ENCODE data around the gene FOXN3.
"Not testable (repeated sequence)": the region's sequence is repeated elsewhere in the genome, so short reads cannot be mapped to it uniquely, and the experiment has no call there.

FOXN3 gene

GRCh38 chr14:89209558-89209957, 207.5 kb downstream of the FOXN3 start:
- FAIRE-seq (no peak), DNase-seq (ENCODE audit: insufficient read length, low spot score) (no peak)

DNA sequence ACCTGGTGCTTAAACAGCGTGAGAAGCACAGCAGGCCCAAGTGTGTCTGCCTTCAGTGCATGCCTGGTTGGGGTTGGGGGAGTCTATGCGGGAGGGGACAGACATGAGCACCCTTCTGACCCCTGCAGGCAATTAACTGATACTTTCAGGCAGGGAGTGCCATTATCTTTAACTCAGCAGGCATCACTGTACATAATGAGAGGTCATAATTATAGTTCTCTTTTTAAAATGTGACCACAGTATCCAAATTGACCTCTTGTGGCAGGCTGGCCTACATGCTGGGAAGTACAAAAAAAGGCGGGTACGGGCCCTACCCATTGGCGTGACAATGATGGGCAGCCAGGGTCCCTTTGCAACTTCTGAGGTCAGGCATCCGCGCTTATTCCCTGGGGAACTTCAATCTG, 209.1 kb downstream of the FOXN3 start:
- no peak for FAIRE-seq
- DNase-seq (ENCODE audit: insufficient read length, low spot score): no peak

DNA sequence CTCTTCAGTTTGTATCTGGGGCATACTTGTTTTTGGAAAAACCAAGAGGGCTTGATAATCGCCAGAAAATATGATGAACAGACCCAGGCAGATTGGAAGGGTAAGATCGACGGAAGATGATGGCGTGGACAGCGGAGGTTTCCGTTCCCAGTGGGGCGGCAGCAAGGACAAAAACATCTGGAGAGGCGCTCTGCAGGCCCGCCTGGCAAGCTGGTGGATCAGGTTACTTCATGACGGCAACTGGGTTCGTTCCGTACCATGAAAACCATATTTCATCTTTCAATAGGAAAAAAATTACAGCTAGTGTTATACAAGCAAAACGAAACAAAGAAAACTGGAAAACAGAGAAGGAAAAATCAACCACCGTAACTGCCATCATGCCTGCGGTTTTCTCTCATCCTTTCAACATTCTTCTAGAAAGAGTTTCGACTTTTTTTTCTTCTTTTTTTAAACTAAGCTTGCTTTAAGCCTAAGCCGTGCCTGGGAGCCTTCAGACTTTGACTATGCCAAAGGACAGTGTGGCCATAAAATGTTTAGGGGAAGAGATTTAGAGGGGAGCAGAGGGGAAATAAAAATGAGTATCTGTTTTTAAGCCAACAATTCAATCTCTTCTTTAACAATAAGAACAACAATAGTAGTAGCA, 210.5 kb downstream of the FOXN3 start:
- FAIRE-seq: no peak
- no peak for DNase-seq (ENCODE audit: insufficient read length, low spot score)

- DNase-seq (ENCODE audit: insufficient read length, low spot score) (no peak), FAIRE-seq (peak; percentile 36)
Measured at GRCh38 chr14:89205137-89205740, 211.8 kb downstream of the FOXN3 start.

- no peak for FAIRE-seq
- DNase-seq (ENCODE audit: insufficient read length, low spot score): no peak
Measured at GRCh38 chr14:89202413-89203190, 214.4 kb downstream of the FOXN3 start.

DNA sequence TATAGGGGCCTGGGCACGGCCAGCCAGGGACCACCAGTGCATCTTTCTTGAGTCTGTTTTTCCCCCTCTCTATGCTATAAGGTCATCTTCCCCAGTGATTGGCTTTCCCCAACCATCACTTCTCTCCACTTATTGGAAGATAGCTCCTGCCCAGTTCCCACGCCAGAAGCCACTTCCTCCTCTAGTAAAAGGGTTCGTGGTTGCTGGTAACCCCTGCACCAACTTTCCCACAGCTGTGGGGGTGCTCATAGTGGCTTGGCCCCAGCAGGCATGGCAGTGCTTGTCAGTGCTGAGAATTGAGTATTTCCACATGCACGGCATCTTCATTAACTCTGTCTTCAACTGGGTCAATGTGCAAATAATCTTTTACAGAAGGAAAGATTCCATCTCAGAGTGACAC, 215.4 kb downstream of the FOXN3 start:
- DNase-seq (ENCODE audit: insufficient read length, low spot score): no peak
- no peak for FAIRE-seq

DNA sequence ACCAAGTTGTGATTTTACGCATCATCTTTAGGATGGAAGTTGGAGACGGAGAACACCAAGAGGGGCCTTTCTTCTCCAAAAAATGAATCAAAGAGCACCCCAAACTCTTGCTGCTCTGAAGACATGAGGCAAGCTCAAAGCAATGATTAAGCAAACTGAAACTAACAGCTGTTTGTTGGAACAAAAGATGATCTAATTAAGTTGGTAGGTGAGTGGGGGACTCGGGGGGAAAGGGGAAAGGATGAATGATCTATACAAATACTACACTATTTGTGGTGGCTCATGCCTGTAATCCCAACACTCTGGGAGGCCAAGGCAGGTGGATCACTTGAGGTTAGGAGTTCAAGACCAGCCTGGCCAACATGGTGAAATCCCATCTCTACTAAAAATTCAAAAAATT, 217.7 kb downstream of the FOXN3 start:
- not testable (repeated sequence) for FAIRE-seq

DNA sequence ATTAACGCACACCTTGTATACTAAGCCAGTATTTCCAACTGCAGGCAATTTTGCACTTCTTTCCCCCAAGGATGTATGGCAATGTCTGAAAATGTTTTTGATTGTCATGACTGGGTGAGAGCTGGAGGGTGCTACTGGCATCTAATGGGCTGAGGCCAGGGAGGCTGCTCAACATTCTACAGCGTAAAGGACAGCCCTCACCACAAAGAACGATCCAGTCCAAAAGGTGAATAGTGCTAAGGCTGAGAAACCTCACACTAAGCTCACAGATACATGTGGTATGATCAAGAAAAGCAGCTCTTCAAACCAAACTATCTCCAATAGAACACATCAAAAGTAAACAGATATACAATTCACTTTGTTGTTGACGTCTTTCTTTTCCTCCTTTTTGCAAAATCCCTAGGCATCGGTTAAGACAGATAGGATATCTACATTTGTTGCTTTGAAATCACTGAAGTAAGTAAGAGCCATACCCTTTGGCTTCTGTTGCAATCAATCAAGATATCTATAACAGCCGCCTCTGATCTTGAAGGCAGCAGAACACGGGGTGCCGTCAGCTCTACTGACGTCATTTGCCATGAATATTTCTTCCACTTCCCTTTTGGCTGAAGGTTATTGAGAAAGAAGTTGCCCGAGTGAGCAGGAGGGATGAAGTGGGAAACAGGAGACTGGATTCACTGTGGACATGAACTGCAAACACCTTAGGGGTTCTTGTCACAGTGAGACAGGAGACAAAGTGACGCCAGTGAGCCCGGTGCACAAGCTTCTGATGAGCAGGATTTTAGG, 218.3 kb downstream of the FOXN3 start:
- FAIRE-seq: no peak
- DNase-seq (ENCODE audit: insufficient read length, low spot score): no peak

More for the DNA sequence above, 217.7 kb downstream of the FOXN3 start:
- DNase-seq (ENCODE audit: insufficient read length, low spot score): not testable (repeated sequence)

GRCh38 chr14:89197623-89198022, 219.4 kb downstream of the FOXN3 start:
- no peak for DNase-seq (ENCODE audit: insufficient read length, low spot score)
- FAIRE-seq: no peak

DNA sequence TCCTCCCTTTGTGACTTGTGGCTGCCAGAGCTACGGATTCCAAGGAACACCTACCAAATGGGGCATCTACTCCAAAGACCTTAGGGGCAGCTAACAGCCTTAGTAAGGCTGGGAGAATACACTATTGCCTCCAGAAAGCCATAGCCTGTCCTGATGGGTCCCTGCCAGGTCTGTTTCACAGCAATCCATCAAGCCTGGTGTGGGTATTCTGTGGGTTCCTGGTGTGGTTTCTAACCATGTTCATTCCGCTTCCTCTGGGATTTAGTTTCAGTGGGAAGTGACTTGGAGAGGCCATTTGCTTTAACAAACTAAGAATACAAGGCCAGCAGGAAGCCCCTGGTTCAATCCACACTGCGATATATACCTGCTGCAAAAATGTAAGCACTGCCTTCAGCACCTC, 220.5 kb downstream of the FOXN3 start:
- FAIRE-seq (no peak), DNase-seq (ENCODE audit: insufficient read length, low spot score) (no peak)

DNA sequence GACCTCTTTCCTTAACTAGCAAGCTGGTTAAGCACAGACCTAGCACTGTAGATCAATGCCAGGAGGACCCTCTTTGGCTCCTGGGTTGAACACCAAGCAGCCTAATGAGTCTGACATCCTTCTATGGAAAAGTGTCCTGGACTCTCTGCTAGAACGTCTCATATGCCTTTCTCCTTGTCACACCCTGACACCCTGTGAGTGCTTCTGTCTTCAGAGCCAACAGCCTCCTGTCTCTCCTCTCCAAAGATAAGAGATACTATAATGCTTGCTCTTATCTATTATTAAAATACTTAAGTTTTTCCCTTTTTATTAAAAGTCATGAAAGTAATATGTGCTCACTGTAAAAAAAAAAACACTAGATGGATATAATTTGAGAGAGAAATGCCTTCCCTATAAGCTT, 222.7 kb downstream of the FOXN3 start:
- no peak for FAIRE-seq

GRCh38 chr14:89190765-89191513, 226.1 kb downstream of the FOXN3 start:
- FAIRE-seq (no peak), DNase-seq (ENCODE audit: insufficient read length, low spot score) (no peak)

More for the DNA sequence above, 222.7 kb downstream of the FOXN3 start:
- DNase-seq (ENCODE audit: insufficient read length, low spot score): no peak

DNA sequence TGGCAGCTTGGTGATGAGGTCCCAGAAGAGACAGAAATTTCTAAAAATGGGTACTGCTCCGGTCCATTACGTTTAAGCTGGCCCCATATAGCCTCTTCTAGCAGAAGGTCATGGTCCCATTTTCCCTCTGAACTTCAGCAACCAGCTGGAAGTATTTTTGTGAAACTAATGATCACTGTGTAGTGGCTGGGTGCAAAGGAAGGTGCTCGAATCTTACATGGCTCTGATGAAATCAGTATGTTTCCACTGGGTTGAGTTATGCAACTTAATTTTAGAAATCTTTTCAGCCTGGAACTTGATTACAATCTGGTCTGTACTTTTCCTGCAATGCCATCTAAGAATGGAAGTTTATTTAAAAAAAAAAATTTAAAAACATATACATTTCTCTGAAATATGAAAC, 228.5 kb downstream of the FOXN3 start:
- no peak for FAIRE-seq

GRCh38 chr14:89187501-89187900, 229.5 kb downstream of the FOXN3 start:
- DNase-seq (ENCODE audit: insufficient read length, low spot score) (no peak), FAIRE-seq (no peak)

More for the DNA sequence above, 228.5 kb downstream of the FOXN3 start:
- no peak for DNase-seq (ENCODE audit: insufficient read length, low spot score)

- DNase-seq (ENCODE audit: insufficient read length, low spot score) (no peak), FAIRE-seq (no peak)
Measured at GRCh38 chr14:89186856-89187376, 230.1 kb downstream of the FOXN3 start.

- DNase-seq (ENCODE audit: insufficient read length, low spot score) (no peak), FAIRE-seq (no peak)
Measured at GRCh38 chr14:89185919-89186855, 230.8 kb downstream of the FOXN3 start.

DNA sequence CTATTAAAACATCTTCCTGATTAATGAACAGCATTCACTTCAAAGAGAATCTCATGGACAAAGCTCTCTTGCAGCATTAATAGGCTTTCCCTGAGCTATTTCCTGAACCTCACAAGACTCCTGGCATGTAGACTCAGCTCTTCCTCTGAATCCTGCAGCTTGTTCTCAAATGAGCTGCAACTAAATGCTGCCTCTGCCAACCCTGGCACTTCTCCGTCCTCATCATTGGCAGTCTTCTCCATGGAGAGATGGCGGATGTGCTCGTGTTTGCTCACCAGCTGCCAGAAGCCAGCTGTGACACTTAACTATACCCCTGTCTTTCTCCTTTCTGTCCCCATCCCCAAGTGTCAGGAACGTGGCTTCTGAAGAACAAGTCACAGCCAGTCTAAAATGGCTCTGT, 232.1 kb downstream of the FOXN3 start:
- no peak for FAIRE-seq
- no peak for DNase-seq (ENCODE audit: insufficient read length, low spot score)

DNA sequence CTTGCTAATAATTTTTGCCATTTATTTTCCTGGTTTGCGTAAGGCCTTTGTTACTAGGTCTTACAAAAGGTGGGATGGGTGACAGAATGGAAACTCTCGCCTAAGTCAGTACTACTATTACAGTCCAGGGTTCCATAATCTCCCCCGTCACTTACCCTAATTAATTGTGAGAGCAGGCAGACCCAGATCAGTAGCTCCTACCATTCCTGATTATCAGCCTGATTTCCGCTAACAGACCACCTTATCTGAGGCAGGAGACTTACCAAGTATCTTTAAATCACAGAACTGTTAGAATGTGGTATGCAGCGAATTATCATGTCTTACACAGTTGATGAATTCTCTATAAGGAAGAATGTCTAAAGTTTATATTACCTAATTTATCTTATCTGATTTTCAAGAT, 234.7 kb downstream of the FOXN3 start:
- DNase-seq (ENCODE audit: insufficient read length, low spot score) (no peak), FAIRE-seq (no peak)

DNA sequence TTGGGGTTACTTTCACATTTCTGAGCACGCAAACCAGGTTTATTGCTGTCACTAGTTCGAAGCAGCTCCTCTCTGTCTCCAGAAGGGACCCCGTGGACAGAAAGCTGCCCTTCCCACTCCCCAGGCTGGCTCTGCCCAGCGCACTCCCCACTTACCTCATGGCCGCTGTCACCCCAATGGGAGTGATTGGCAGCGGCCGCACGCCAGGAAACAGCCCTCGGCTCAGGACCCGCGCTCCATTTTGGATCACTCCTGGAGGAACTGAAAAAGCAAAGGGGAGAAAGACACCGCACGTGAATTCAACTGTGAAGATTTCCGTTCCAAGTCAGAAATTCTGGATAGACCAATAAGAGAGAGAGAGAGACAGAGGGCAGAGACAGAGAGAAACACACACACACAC, 236.5 kb downstream of the FOXN3 start:
- FAIRE-seq: no peak
- no peak for DNase-seq (ENCODE audit: insufficient read length, low spot score)
